ENCODE data around the gene CLPTM1.

CLPTM1 gene

DNA sequence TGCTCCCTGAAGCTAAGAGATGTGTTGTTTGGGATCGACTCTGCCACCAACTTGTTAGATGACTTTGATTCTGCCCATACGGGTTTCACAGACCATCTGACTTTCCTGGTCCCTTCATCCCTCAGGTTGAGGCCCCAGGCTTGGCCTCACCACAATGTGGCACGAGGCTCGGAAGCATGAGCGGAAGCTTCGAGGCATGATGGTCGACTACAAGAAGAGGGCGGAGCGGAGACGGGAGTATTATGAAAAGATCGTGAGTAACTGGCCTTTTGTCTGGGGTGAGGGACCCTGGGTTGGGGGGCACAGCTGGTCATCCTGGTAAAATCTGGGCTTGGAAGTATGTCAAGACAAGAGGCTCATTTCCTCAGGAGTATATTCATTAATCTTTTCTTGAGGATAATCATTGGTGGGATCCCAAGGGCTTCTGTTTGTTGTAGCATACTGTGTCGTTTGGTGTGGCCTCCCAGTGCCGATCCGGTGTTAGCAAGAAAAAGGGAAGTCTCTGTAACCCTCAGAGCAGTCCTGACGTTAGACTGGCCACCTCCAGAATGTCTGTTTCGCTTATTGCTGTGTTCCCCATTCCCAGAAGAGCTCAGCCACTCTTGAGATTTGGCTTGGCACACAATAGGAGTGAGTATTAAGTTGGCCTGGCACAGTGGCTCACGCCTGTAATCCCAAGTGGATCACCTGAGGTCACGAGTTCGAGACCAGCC, 85.0 kb downstream of the CLPTM1 start:
- Histone ChIP-seq H3K36me3 (ENCODE audit: control insufficient read depth in 1 of 2, insufficient read depth in 2 of 2, low read length in 2 of 2) (peaks cover 36 to 46% of the 10 kb centered on the region in 2 donors), H3K4me1 (ENCODE audit: control insufficient read depth in 1 of 2, insufficient read depth in 2 of 2, low read length in 2 of 2) (peaks cover 19 to 41% of the 10 kb centered on the region in 2 donors), H3K9me3 (ENCODE audit: control insufficient read depth in 1 of 2, low read length in 2 of 2) (no peaks in the 10 kb centered on the region), H3K27me3 (ENCODE audit: low read depth, low read length) (no peaks in the 10 kb centered on the region), H3K27ac (ENCODE audit: low read length) (peak overlapping the region; percentile 87), H3K4me3 (ENCODE audit: low read depth in 1 of 2, low read length in 2 of 2) (peak overlapping the region; percentile 85 to 93)

DNA sequence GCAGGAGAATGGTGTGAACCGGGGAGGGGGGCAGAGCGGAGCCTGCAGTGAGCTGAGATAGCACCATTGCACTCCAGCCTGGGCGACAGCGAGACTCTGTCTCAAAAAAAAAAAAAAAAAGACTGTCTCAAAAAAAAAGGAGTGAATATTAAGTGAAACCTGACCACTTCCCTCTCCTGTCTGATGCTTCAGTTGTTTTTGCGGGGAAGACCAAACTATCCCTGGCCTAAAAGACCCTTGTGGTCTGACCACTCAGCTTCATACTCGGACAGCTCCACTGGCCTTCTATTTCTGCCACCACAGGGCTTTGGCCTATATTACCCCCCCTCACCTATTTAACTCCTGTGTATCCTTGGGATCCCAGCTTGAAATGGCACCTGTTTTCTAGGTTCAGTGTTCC, 85.9 kb downstream of the CLPTM1 start:
- Histone ChIP-seq H3K4me1 (ENCODE audit: control insufficient read depth in 1 of 2, insufficient read depth in 2 of 2, low read length in 2 of 2) (peaks cover 27 to 50% of the 10 kb centered on the region in 2 donors), H3K27me3 (ENCODE audit: low read depth, low read length) (no peaks in the 10 kb centered on the region), H3K36me3 (ENCODE audit: control insufficient read depth in 1 of 2, insufficient read depth in 2 of 2, low read length in 2 of 2) (peaks cover 44 to 49% of the 10 kb centered on the region in 2 donors), H3K27ac (ENCODE audit: low read length) (no peak overlapping the region), H3K9me3 (ENCODE audit: control insufficient read depth in 1 of 2, low read length in 2 of 2) (no peaks in the 10 kb centered on the region), H3K4me3 (ENCODE audit: low read depth in 1 of 2, low read length in 2 of 2) (no peak overlapping the region)

Data from muscle layer of duodenum (tissue), 2 donors.